Fibroblast of mammary gland (primary cell): Measurements from ENCODE around the gene CDH22.

ENCODE experiments used
- DNase-seq: peaks from one replicate; pipeline ENCODE4 v3.0.0-alpha.2; 2010; ENCODE audit warnings: low read depth
- H3K4me3 ChIP-seq: 2 replicates; pipeline ENCODE4 v1.5.1; 2011; ENCODE audit warnings: low read depth, mild to moderate bottlenecking, low read length, moderate library complexity; ENCODE audit not compliant: control insufficient read depth
- CTCF ChIP-seq: conservative IDR thresholded peaks from 2 replicates; pipeline ENCODE4 v1.5.1; 2011; ENCODE audit warnings: low read depth, low read length, inconsistent platforms; ENCODE audit not compliant: control insufficient read depth, insufficient read depth

CDH22 gene

GRCh38 chr20:46237736-46238135 lies 70.6 kb downstream of the CDH22 start:
- no peak for TF ChIP-seq CTCF
- DNase-seq = no peak
- H3K4me3 ChIP-seq = no peak overlapping the region

GRCh38 chr20:46237227-46237626 lies 71.1 kb downstream of the CDH22 start:
- H3K4me3 ChIP-seq = no peak overlapping the region
- no peak for TF ChIP-seq CTCF
- no peak for DNase-seq

- no peak overlapping the region for H3K4me3 ChIP-seq
- no peak for DNase-seq
- no peak for TF ChIP-seq CTCF
Observed at GRCh38 chr20:46235077-46235476, 73.2 kb downstream of the CDH22 start.

- no peak for TF ChIP-seq CTCF
- no peak overlapping the region for H3K4me3 ChIP-seq
Observed at GRCh38 chr20:46233701-46234100, 74.6 kb downstream of the CDH22 start.

GRCh38 chr20:46232539-46232938 lies 75.8 kb downstream of the CDH22 start:
- DNase-seq = no peak
- no peak for TF ChIP-seq CTCF
- no peak overlapping the region for H3K4me3 ChIP-seq

More at GRCh38 chr20:46233701-46234100, 74.6 kb downstream of the CDH22 start:
- no peak for DNase-seq

GRCh38 chr20:46230801-46231282 lies 77.5 kb downstream of the CDH22 start:
- no peak for TF ChIP-seq CTCF
- DNase-seq = peak; percentile 30
- no peak overlapping the region for H3K4me3 ChIP-seq

GRCh38 chr20:46230106-46230491 lies 78.2 kb downstream of the CDH22 start:
- TF ChIP-seq CTCF = no peak
- H3K4me3 ChIP-seq = no peak overlapping the region
- no peak for DNase-seq
